GM06990 (cell line): Measurements from ENCODE around the gene ITGB5.

Experiments
- DNase-seq: peaks from one replicate; pipeline ENCODE4 v3.0.0-alpha.2; 2011; ENCODE audit not compliant: insufficient read length; ENCODE audit errors: extremely low read depth
- H3K27me3 ChIP-seq: replicated peaks from 2 replicates; pipeline ENCODE4 v1.6.0; 2011; ENCODE audit warnings: low read length; ENCODE audit not compliant: control insufficient read depth, insufficient read depth
- H3K36me3 ChIP-seq: 2 replicates; pipeline ENCODE4 v1.5.1; 2011; ENCODE audit warnings: low read length; ENCODE audit not compliant: control insufficient read depth, insufficient read depth
- H3K4me3 ChIP-seq: replicated peaks from 2 replicates; pipeline ENCODE4 v1.5.1; 2011; ENCODE audit warnings: low read depth, mild to moderate bottlenecking, control low read depth, low read length
- CTCF ChIP-seq: IDR thresholded peaks from 2 replicates; pipeline ENCODE4 v1.5.1; 2011; ENCODE audit warnings: low read length, control low read depth, mild to moderate bottlenecking, inconsistent platforms; ENCODE audit not compliant: insufficient read depth, poor library complexity, severe bottlenecking

Gene ITGB5

GRCh38 chr3:124854009-124854408, 33.2 kb downstream of the ITGB5 start:
- Histone ChIP-seq H3K27me3 (no peaks in the 10 kb centered on the region), H3K36me3 (no peaks in the 10 kb centered on the region), H3K4me3 (no peak overlapping the region)
- TF ChIP-seq CTCF, result no peak
- DNase-seq, result no peak

- no peak for TF ChIP-seq CTCF
- no peaks in the 10 kb centered on the region for H3K27me3 ChIP-seq
- H3K36me3 ChIP-seq, result no peaks in the 10 kb centered on the region
- no peak for DNase-seq
- no peak overlapping the region for H3K4me3 ChIP-seq
These were observed 33.7 kb downstream of the ITGB5 start for GRCh38 chr3:124853446-124853845.

GRCh38 chr3:124851905-124852304, 35.3 kb downstream of the ITGB5 start:
- no peak for DNase-seq
- no peak for TF ChIP-seq CTCF
- Histone ChIP-seq H3K36me3 (no peaks in the 10 kb centered on the region), H3K4me3 (no peak overlapping the region), H3K27me3 (no peaks in the 10 kb centered on the region)

GRCh38 chr3:124851136-124851535, 36.0 kb downstream of the ITGB5 start:
- no peaks in the 10 kb centered on the region for H3K27me3 ChIP-seq
- no peak for DNase-seq
- H3K36me3 ChIP-seq, result no peaks in the 10 kb centered on the region
- TF ChIP-seq CTCF, result no peak
- H3K4me3 ChIP-seq, result no peak overlapping the region

- DNase-seq, result no peak
- Histone ChIP-seq H3K27me3 (no peaks in the 10 kb centered on the region), H3K4me3 (no peak overlapping the region), H3K36me3 (no peaks in the 10 kb centered on the region)
- no peak for TF ChIP-seq CTCF
These were observed 36.5 kb downstream of the ITGB5 start for GRCh38 chr3:124850633-124851032.

GRCh38 chr3:124850212-124850611, 37.0 kb downstream of the ITGB5 start:
- no peak for TF ChIP-seq CTCF
- H3K36me3 ChIP-seq, result no peaks in the 10 kb centered on the region

More at GRCh38 chr3:124850212-124850611, 37.0 kb downstream of the ITGB5 start:
- no peak for DNase-seq
- Histone ChIP-seq H3K4me3 (no peak overlapping the region), H3K27me3 (no peaks in the 10 kb centered on the region)
